ENCODE data around the gene PRDM9.

GRCh38 chr5:23528677-23529076 lies 21.3 kb downstream of the PRDM9 start:
- TF ChIP-seq, protein P1, sequence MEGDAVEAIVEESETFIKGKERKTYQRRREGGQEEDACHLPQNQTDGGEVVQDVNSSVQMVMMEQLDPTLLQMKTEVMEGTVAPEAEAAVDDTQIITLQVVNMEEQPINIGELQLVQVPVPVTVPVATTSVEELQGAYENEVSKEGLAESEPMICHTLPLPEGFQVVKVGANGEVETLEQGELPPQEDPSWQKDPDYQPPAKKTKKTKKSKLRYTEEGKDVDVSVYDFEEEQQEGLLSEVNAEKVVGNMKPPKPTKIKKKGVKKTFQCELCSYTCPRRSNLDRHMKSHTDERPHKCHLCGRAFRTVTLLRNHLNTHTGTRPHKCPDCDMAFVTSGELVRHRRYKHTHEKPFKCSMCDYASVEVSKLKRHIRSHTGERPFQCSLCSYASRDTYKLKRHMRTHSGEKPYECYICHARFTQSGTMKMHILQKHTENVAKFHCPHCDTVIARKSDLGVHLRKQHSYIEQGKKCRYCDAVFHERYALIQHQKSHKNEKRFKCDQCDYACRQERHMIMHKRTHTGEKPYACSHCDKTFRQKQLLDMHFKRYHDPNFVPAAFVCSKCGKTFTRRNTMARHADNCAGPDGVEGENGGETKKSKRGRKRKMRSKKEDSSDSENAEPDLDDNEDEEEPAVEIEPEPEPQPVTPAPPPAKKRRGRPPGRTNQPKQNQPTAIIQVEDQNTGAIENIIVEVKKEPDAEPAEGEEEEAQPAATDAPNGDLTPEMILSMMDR (IDR thresholded peaks at IDR 0.05; ENCODE audit: low read depth, low read length, poor library complexity, severe bottlenecking) = no peak
- TF ChIP-seq EZH2phosphoT487 (IDR thresholded peaks at IDR 0.05; ENCODE audit: borderline replicate concordance, low read length) = no peak

Data from DOHH2 (cell line).